Measurements from ENCODE around the gene PPP2R5A. TPM values are rescaled to one million over a fixed set of nuclear protein-coding genes. Genes with fewer than 3 reads are reported as not detected.

Gene PPP2R5A
- polyA plus RNA-seq, 3 donors, result 28.1 to 38.4 (median 31.1) TPM

- no peaks in the 10 kb centered on the region for H3K9me3 Mint-ChIP-seq
- H3K4me1 ChIP-seq (ENCODE audit: control insufficient read depth in 1 of 2, insufficient read depth in 2 of 2, low read length in 2 of 2), result no peaks in the 10 kb centered on the region
- no CpG with 5 or more reads among the region's 3 CpGs for WGBS (ENCODE audit: insufficient coverage)
- H3K79me2 ChIP-seq (ENCODE audit: insufficient read depth, low read length), result peaks cover 75% of the 10 kb centered on the region
- TF ChIP-seq CTCF (IDR thresholded peaks at IDR 0.05), result no peak
- H4K20me1 ChIP-seq (ENCODE audit: insufficient read depth, low read length), result peaks cover 77% of the 10 kb centered on the region
- H3K4me2 ChIP-seq (replicated peaks; ENCODE audit: extremely low read depth, low read length, poor library complexity, severe bottlenecking), result no peak overlapping the region
- no peak overlapping the region for H3K27ac ChIP-seq (ENCODE audit: low read depth in 1 of 2, low read length in 2 of 2)
- intact Hi-C loops (cut with micrococcal nuclease), result no loop called here
- no peak overlapping the region for H3K9ac ChIP-seq (ENCODE audit: insufficient read depth, low read length, poor library complexity, severe bottlenecking)
- no peaks in the 10 kb centered on the region for H3K27me3 ChIP-seq (ENCODE audit: control insufficient read depth in 2 of 2, insufficient read depth in 2 of 2, low read length in 2 of 2)
- no peak for DNase-seq
- no peaks in the 10 kb centered on the region for H3K4me1 Mint-ChIP-seq
- H2AFZ ChIP-seq (ENCODE audit: insufficient read depth, low read depth, low read length, poor library complexity, severe bottlenecking), result no peak overlapping the region
- H3K27ac Mint-ChIP-seq, result peak overlapping the region in 1 of 7 donors; percentile 42
- no peak overlapping the region for H3K4me3 ChIP-seq (replicated peaks in 1 of 3; ENCODE audit: low read depth in 2 of 3, low read length in 3 of 3)
- no peaks in the 10 kb centered on the region for H3K27me3 Mint-ChIP-seq (ENCODE audit: low read depth in 3 of 3)
- H3K4me3 Mint-ChIP-seq, result no peak overlapping the region
- peaks cover 4 to 11% of the 10 kb centered on the region in 2 donors for H3K36me3 Mint-ChIP-seq
- peaks cover 0 to 6% of the 10 kb centered on the region in 2 donors for H3K36me3 ChIP-seq (replicated peaks in 1 of 2; ENCODE audit: control insufficient read depth in 1 of 2, insufficient read depth in 2 of 2, low read length in 2 of 2)
- no peaks in the 10 kb centered on the region for H3K9me3 ChIP-seq (replicated peaks in 1 of 2; ENCODE audit: control insufficient read depth in 1 of 2, insufficient read depth in 1 of 2, low read length in 2 of 2)
These were observed 37.9 kb downstream of the PPP2R5A start for GRCh38 chr1:212323066-212323465.

GRCh38 chr1:212326541-212326940 is 41.3 kb downstream of the PPP2R5A start:
- Histone ChIP-seq H3K9ac (ENCODE audit: insufficient read depth, low read length, poor library complexity, severe bottlenecking) (no peak overlapping the region), H3K4me2 (replicated peaks; ENCODE audit: extremely low read depth, low read length, poor library complexity, severe bottlenecking) (no peak overlapping the region), H3K27ac (ENCODE audit: low read depth in 1 of 2, low read length in 2 of 2) (no peak overlapping the region), H3K36me3 (replicated peaks in 1 of 2; ENCODE audit: control insufficient read depth in 1 of 2, insufficient read depth in 2 of 2, low read length in 2 of 2) (peaks cover 15 to 24% of the 10 kb centered on the region in 2 donors), H3K4me3 (replicated peaks in 1 of 3; ENCODE audit: low read depth in 2 of 3, low read length in 3 of 3) (no peak overlapping the region), H4K20me1 (ENCODE audit: insufficient read depth, low read length) (peaks cover 96% of the 10 kb centered on the region), H3K27me3 (ENCODE audit: control insufficient read depth in 2 of 2, insufficient read depth in 2 of 2, low read length in 2 of 2) (no peaks in the 10 kb centered on the region), H2AFZ (ENCODE audit: insufficient read depth, low read depth, low read length, poor library complexity, severe bottlenecking) (no peak overlapping the region), H3K79me2 (ENCODE audit: insufficient read depth, low read length) (peaks cover 95% of the 10 kb centered on the region), H3K4me1 (ENCODE audit: control insufficient read depth in 1 of 2, insufficient read depth in 2 of 2, low read length in 2 of 2) (no peaks in the 10 kb centered on the region), H3K9me3 (replicated peaks in 1 of 2; ENCODE audit: control insufficient read depth in 1 of 2, insufficient read depth in 1 of 2, low read length in 2 of 2) (no peaks in the 10 kb centered on the region)
- 100% methylated on average over 1 of the region's 3 CpGs for WGBS (ENCODE audit: insufficient coverage)
- no peak for TF ChIP-seq CTCF (IDR thresholded peaks at IDR 0.05)
- intact Hi-C loops (cut with micrococcal nuclease), result no loop called here
- DNase-seq, result no peak
- H3K4me1 Mint-ChIP-seq, result no peaks in the 10 kb centered on the region
- no peak overlapping the region for H3K4me3 Mint-ChIP-seq
- H3K36me3 Mint-ChIP-seq, result peaks cover 10 to 17% of the 10 kb centered on the region in 2 donors
- peaks cover 0 to 1% (median 0%) of the 10 kb centered on the region in 7 donors for H3K9me3 Mint-ChIP-seq
- no peak overlapping the region for H3K27ac Mint-ChIP-seq
- no peaks in the 10 kb centered on the region for H3K27me3 Mint-ChIP-seq (ENCODE audit: low read depth in 3 of 3)
